Peyer's patch (tissue), 4 donors: ENCODE measurements around the gene SLC16A1.

ENCODE experiments used
- CTCF ChIP-seq, 6 experiments: fragments of 450-650 bp in 4 of 6; fragments of 200-600 bp in 2 of 6; sonication (generic) in 1 of 6; IDR thresholded peaks; one replicate each; pipeline ENCODE4 v1.5.1; 2017 to 2019; ENCODE audit warnings: antibody characterized with exemption in 6 of 6, mild to moderate bottlenecking in 3 of 6, moderate library complexity in 1 of 6
- POLR2A ChIP-seq, 2 donors: fragments of 450-650 bp; IDR thresholded peaks; one replicate each; pipeline ENCODE4 v1.5.1; 2017; ENCODE audit warnings: antibody characterized with exemption in 2 of 2, mild to moderate bottlenecking in 2 of 2, moderate library complexity in 2 of 2

GRCh38 chr1:112995890-112996289, 39.9 kb upstream of the SLC16A1 start:
- TF ChIP-seq POLR2A (IDR thresholded peaks at IDR 0.05) (no peak), CTCF (IDR thresholded peaks at IDR 0.05) (no peak)
